Lower leg skin (tissue), 3 donors: ENCODE measurements around the gene GPATCH2.

Source experiments
- CTCF ChIP-seq, 3 donors: fragments of 450-650 bp; IDR thresholded peaks; one replicate each; pipeline ENCODE4 v1.5.1; 2016; ENCODE audit warnings: antibody characterized with exemption in 3 of 3, mild to moderate bottlenecking in 3 of 3, moderate library complexity in 2 of 3
- POLR2A ChIP-seq, 2 donors: fragments of 450-650 bp; IDR thresholded peaks; one replicate each; pipeline ENCODE4 v1.6.1; 2016 to 2017; ENCODE audit warnings: antibody characterized with exemption in 2 of 2, mild to moderate bottlenecking in 1 of 2, moderate library complexity in 1 of 2

GRCh38 chr1:217525773-217526490 lies 105.0 kb downstream of the GPATCH2 start:
- TF ChIP-seq CTCF (IDR thresholded peaks at IDR 0.05) (no peak), POLR2A (IDR thresholded peaks at IDR 0.05) (no peak)
